Panc1 (cell line): ENCODE measurements around the gene WBP2. TPM values are rescaled to one million over a fixed set of nuclear protein-coding genes. Genes with fewer than 3 reads are reported as not detected.
A peak's percentile ranks its signal among the peaks of the same experiment; 100 is the strongest.

Experiments used
- ATAC-seq: fragments of 200-7000 bp; cut with Tn5 transposase; 2 replicates; pipeline ENCODE4 v1.9.1; 2020; ENCODE audit warnings: mild to moderate bottlenecking, moderate library complexity
- BruUV-seq: library from RNA; stranded (reverse); fragments of 400-500 nt; replicated peaks from 2 replicates; lab custom pipeline; 2021; lab: Mats Ljungman, UMichigan
- CTCF ChIA-PET: fragments of 300-600 bp; sonication (Branson Sonifier 250); formaldehyde crosslinking; loops from one replicate; lab custom pipeline; 2022; ENCODE audit warnings: antibody characterized with exemption; lab: Charles Lee
- POLR2A ChIA-PET: fragments of 300-600 bp; sonication (Branson Sonifier 250); formaldehyde crosslinking; loops from one replicate; lab custom pipeline; 2022; ENCODE audit warnings: antibody characterized with exemption; lab: Charles Lee
- DNase-seq: peaks from one replicate; pipeline ENCODE4 v3.0.0-alpha.2; 2010; ENCODE audit warnings: low read depth, low spot score
- H3K27ac ChIP-seq: 2 replicates; pipeline ENCODE4 v1.5.1; 2011; ENCODE audit warnings: mild to moderate bottlenecking, low read length, inconsistent platforms
- H3K27me3 ChIP-seq: fragments of 200-500 bp; sonication (Bioruptor generic); 2 replicates; pipeline ENCODE4 v1.6.0; 2014; ENCODE audit warnings: low read length, inconsistent platforms; ENCODE audit not compliant: control insufficient read depth, insufficient read depth
- H3K36me3 ChIP-seq: fragments of 200-500 bp; sonication (Bioruptor generic); 2 replicates; pipeline ENCODE4 v1.5.1; 2014; ENCODE audit warnings: inconsistent platforms, mild to moderate bottlenecking, low read length, moderate library complexity; ENCODE audit not compliant: control insufficient read depth, insufficient read depth
- H3K4me1 ChIP-seq: 2 replicates; pipeline ENCODE4 v1.5.1; 2011; ENCODE audit warnings: inconsistent platforms, mild to moderate bottlenecking, low read length, moderate library complexity; ENCODE audit not compliant: control insufficient read depth, insufficient read depth
- H3K4me3 ChIP-seq, 2 experiments: 2 replicates each; pipeline ENCODE4 v1.5.1; 2011 to 2012; ENCODE audit warnings: low read depth in 2 of 2, low read length in 2 of 2, mild to moderate bottlenecking in 2 of 2, inconsistent platforms in 1 of 2, moderate library complexity in 1 of 2
- H3K9me3 ChIP-seq: fragments of 200-500 bp; sonication (Bioruptor generic); 2 replicates; pipeline ENCODE4 v1.5.1; 2014; ENCODE audit warnings: low read depth, mild to moderate bottlenecking, inconsistent platforms, low read length, moderate library complexity; ENCODE audit not compliant: control insufficient read depth, insufficient read depth
- CTCF ChIP-seq: fragments of 450-650 bp; IDR thresholded peaks from 2 replicates; pipeline ENCODE4 v1.5.1; 2017; ENCODE audit warnings: mild to moderate bottlenecking
- POLR2AphosphoS5 ChIP-seq: IDR thresholded peaks from 2 replicates; pipeline ENCODE4 v1.6.1; 2012; ENCODE audit warnings: mild to moderate bottlenecking, low read depth, low read length, moderate library complexity
- REST ChIP-seq, 2 experiments: IDR thresholded peaks; 2 replicates each; pipeline ENCODE4 v1.6.1; 2011 to 2012; ENCODE audit warnings: low read depth in 2 of 2, control low read depth in 1 of 2, low read length in 1 of 2, mild to moderate bottlenecking in 1 of 2, moderate library complexity in 1 of 2; ENCODE audit not compliant: insufficient read depth in 1 of 2
- SIN3A ChIP-seq: IDR thresholded peaks from 2 replicates; pipeline ENCODE4 v1.6.1; 2012; ENCODE audit warnings: low read depth, mild to moderate bottlenecking, low read length, moderate library complexity, borderline replicate concordance; ENCODE audit not compliant: insufficient read depth
- TCF7L2 ChIP-seq: IDR thresholded peaks from 2 replicates; pipeline ENCODE4 v1.6.1; 2011; ENCODE audit warnings: mild to moderate bottlenecking, low read depth, low read length, inconsistent platforms
- in situ Hi-C: cut with HindIII; loops from 2 replicates; pipeline ENCODE4 v1.10.0; 2016; ENCODE audit warnings: low sequenced_read_pairs, low pct_unique_long_range_greater_than_20kb
- intact Hi-C: fragments of 100-400 bp; cut with micrococcal nuclease; formaldehyde crosslinking; loops from one replicate; pipeline ENCODE4 v1.10.0; 2022; ENCODE audit not compliant: unreplicated experiment
- total RNA-seq: library from RNA; stranded (reverse); gene quantifications from one replicate; pipeline ENCODE4 v1.2.1, GENCODE V29; 2021; ENCODE audit not compliant: unreplicated experiment

WBP2 gene
- total RNA-seq, 1 experiment from 2014 or later = 163 TPM

- H3K27ac ChIP-seq = no peak overlapping the region
- H3K4me1 ChIP-seq = no peaks in the 10 kb centered on the region
- H3K27me3 ChIP-seq = no peaks in the 10 kb centered on the region
- no peak for ATAC-seq
- H3K36me3 ChIP-seq = no peaks in the 10 kb centered on the region
- ChIA-PET POLR2A (no interaction called here), CTCF (no interaction called here)
- H3K4me3 ChIP-seq = no peak overlapping the region
- no peak for DNase-seq
- TF ChIP-seq POLR2AphosphoS5 (no peak), REST (IDR thresholded peaks at IDR 0.05; ENCODE audit: insufficient read depth in 1 of 2, low read depth in 2 of 2, low read length in 1 of 2) (no peak), CTCF (no peak), TCF7L2 (no peak), SIN3A (no peak)
- H3K9me3 ChIP-seq = no peaks in the 10 kb centered on the region
- in situ Hi-C loops (no loop called here), intact Hi-C loops (no loop called here)
- no TSS peak for BruUV-seq
These were observed 45.5 kb downstream of the WBP2 start for GRCh38 chr17:75809631-75810111.

- Histone ChIP-seq H3K4me1 (no peaks in the 10 kb centered on the region), H3K27me3 (no peaks in the 10 kb centered on the region), H3K9me3 (no peaks in the 10 kb centered on the region), H3K4me3 (no peak overlapping the region), H3K27ac (no peak overlapping the region), H3K36me3 (no peaks in the 10 kb centered on the region)
- ChIA-PET CTCF (no interaction called here), POLR2A (interaction anchor here (0.6 kb wide), 1 partner anchor 31 kb away, joined by 3 read pairs; no protein-coding TSS in a partner anchor)
- DNase-seq (no peak), ATAC-seq (peak; percentile 27)
- in situ Hi-C loops (no loop called here), intact Hi-C loops (no loop called here)
- no peak for TF ChIP-seq POLR2AphosphoS5
- TF ChIP-seq REST (IDR thresholded peaks at IDR 0.05; ENCODE audit: insufficient read depth in 1 of 2, low read depth in 2 of 2, low read length in 1 of 2) = no peak
- no peak for TF ChIP-seq SIN3A
- no peak for TF ChIP-seq CTCF
- no peak for TF ChIP-seq TCF7L2
- no TSS peak for BruUV-seq
These were observed 46.1 kb downstream of the WBP2 start for GRCh38 chr17:75808905-75809621.
